OCI-LY3 (cell line): ENCODE measurements around the gene SEMA5B.

Experiments used
- H2AFZ ChIP-seq: fragments of 200-600, 300-600 bp; shearing (Covaris generic); 2 replicates; pipeline ENCODE4 v1.6.0; 2014; ENCODE audit warnings: antibody characterized with exemption, low read depth, low read length
- H3K27ac ChIP-seq: fragments of 200-600, 300-600 bp; sonication (generic); 2 replicates; pipeline ENCODE4 v1.5.1; 2014; ENCODE audit warnings: mild to moderate bottlenecking, low read length, moderate library complexity, mixed read lengths
- H3K27me3 ChIP-seq: fragments of 200-600, 300-600 bp; sonication (generic); 2 replicates; pipeline ENCODE4 v1.6.1; 2014; ENCODE audit warnings: low read depth, low read length, mixed read lengths
- H3K36me3 ChIP-seq: fragments of 200-600, 300-600 bp; sonication (generic); replicated peaks from 2 replicates; pipeline ENCODE3; 2014; ENCODE audit warnings: low read depth, low read length, mixed read lengths
- H3K4me1 ChIP-seq: fragments of 300-600, 200-600 bp; sonication (generic); 2 replicates; pipeline ENCODE4 v1.6.1; 2014; ENCODE audit warnings: low read length, mixed read lengths
- H3K4me2 ChIP-seq: fragments of 200-600, 300-600 bp; sonication (generic); 2 replicates; pipeline ENCODE4 v1.6.1; 2014; ENCODE audit warnings: low read length, mixed read lengths
- H3K4me3 ChIP-seq: fragments of 300-600, 200-600 bp; sonication (generic); 2 replicates; pipeline ENCODE4 v1.5.1; 2014; ENCODE audit warnings: antibody characterized with exemption, mild to moderate bottlenecking, low read length, moderate library complexity
- H3K79me2 ChIP-seq: fragments of 300-600, 200-600 bp; shearing (Covaris generic); 2 replicates; pipeline ENCODE4 v1.6.1; 2014; ENCODE audit warnings: mild to moderate bottlenecking, low read length, mixed read lengths
- H3K9ac ChIP-seq: fragments of 300-600, 200-600 bp; shearing (Covaris generic); 2 replicates; pipeline ENCODE4 v1.6.0; 2014; ENCODE audit warnings: mild to moderate bottlenecking, low read length, moderate library complexity
- H3K9me3 ChIP-seq: fragments of 200-600, 300-600 bp; shearing (Covaris generic); 2 replicates; pipeline ENCODE4 v1.6.1; 2014; ENCODE audit warnings: low read length, mixed read lengths; ENCODE audit not compliant: insufficient read depth
- H4K20me1 ChIP-seq: fragments of 200-600, 300-600 bp; sonication (generic); 2 replicates; pipeline ENCODE4 v1.6.1; 2016; ENCODE audit warnings: low read length, mixed read lengths; ENCODE audit not compliant: insufficient read depth
- CTCF ChIP-seq: fragments of 200-600, 300-600 bp; sonication (generic); IDR thresholded peaks from 2 replicates; pipeline ENCODE4 v1.5.1; 2014; ENCODE audit warnings: antibody characterized with exemption, low read length, low read depth
- EZH2phosphoT487 ChIP-seq: fragments of 200-600 bp; shearing (Covaris generic); IDR thresholded peaks from 2 replicates; pipeline ENCODE4 v1.6.1; 2018; ENCODE audit warnings: antibody characterized with exemption, mixed run types, low read depth

The SEMA5B gene

GRCh38 chr3:122920986-122921385, 106.6 kb downstream of the SEMA5B start:
- no peak overlapping the region for H3K27ac ChIP-seq
- no peaks in the 10 kb centered on the region for H3K79me2 ChIP-seq
- TF ChIP-seq EZH2phosphoT487, result no peak
- no peak for TF ChIP-seq CTCF

GRCh38 chr3:122919291-122919610, 108.3 kb downstream of the SEMA5B start:
- no peaks in the 10 kb centered on the region for H4K20me1 ChIP-seq
- H3K27me3 ChIP-seq, result no peaks in the 10 kb centered on the region
- H3K9me3 ChIP-seq, result no peaks in the 10 kb centered on the region
- H3K4me3 ChIP-seq, result no peak overlapping the region
- no peaks in the 10 kb centered on the region for H3K36me3 ChIP-seq
- no peak overlapping the region for H3K27ac ChIP-seq
- no peak overlapping the region for H3K9ac ChIP-seq
- no peak overlapping the region for H3K4me2 ChIP-seq
- no peaks in the 10 kb centered on the region for H3K79me2 ChIP-seq
- peaks cover 27% of the 10 kb centered on the region for H3K4me1 ChIP-seq
- TF ChIP-seq CTCF (no peak), EZH2phosphoT487 (no peak)
- no peak overlapping the region for H2AFZ ChIP-seq

More at GRCh38 chr3:122920986-122921385, 106.6 kb downstream of the SEMA5B start:
- Histone ChIP-seq H3K9ac (no peak overlapping the region), H3K4me3 (no peak overlapping the region), H3K36me3 (no peaks in the 10 kb centered on the region), H3K27me3 (no peaks in the 10 kb centered on the region), H3K4me1 (peaks cover 14% of the 10 kb centered on the region), H3K9me3 (no peaks in the 10 kb centered on the region), H3K4me2 (no peak overlapping the region), H2AFZ (no peak overlapping the region), H4K20me1 (no peaks in the 10 kb centered on the region)

GRCh38 chr3:122918576-122919290, 108.8 kb downstream of the SEMA5B start:
- Histone ChIP-seq H3K4me2 (no peak overlapping the region), H3K9ac (no peak overlapping the region), H2AFZ (no peak overlapping the region), H3K4me1 (peaks cover 27% of the 10 kb centered on the region), H3K36me3 (no peaks in the 10 kb centered on the region), H3K27ac (no peak overlapping the region), H4K20me1 (no peaks in the 10 kb centered on the region), H3K27me3 (no peaks in the 10 kb centered on the region), H3K4me3 (no peak overlapping the region), H3K9me3 (no peaks in the 10 kb centered on the region), H3K79me2 (no peaks in the 10 kb centered on the region)
- TF ChIP-seq CTCF (no peak), EZH2phosphoT487 (no peak)

GRCh38 chr3:122917412-122917811, 110.2 kb downstream of the SEMA5B start:
- Histone ChIP-seq H2AFZ (no peak overlapping the region), H3K4me1 (peaks cover 27% of the 10 kb centered on the region), H3K4me3 (no peak overlapping the region), H3K9me3 (no peaks in the 10 kb centered on the region), H3K36me3 (no peaks in the 10 kb centered on the region), H3K79me2 (no peaks in the 10 kb centered on the region), H3K9ac (no peak overlapping the region), H3K27me3 (no peaks in the 10 kb centered on the region), H4K20me1 (no peaks in the 10 kb centered on the region), H3K4me2 (no peak overlapping the region), H3K27ac (no peak overlapping the region)
- no peak for TF ChIP-seq CTCF
- TF ChIP-seq EZH2phosphoT487, result no peak
